Measurements from ENCODE around the gene TMIE.
"Not testable (repeated sequence)": the region's sequence is repeated elsewhere in the genome, so short reads cannot be mapped to it uniquely, and the experiment has no call there.

TMIE gene

GRCh38 chr3:46717447-46718231, 16.4 kb downstream of the TMIE start, which contains the start of gene PRSS50:
TSS of gene PRSS50 (minus strand) at chr3:46717869. CDS start at chr3:46717824, 45 bp downstream.
- in situ Hi-C loops (cut with MboI; ENCODE audit: low sequenced_read_pairs): loop anchor here (25.0 kb wide), 1 partner anchor 645 kb away; no protein-coding TSS in a partner anchor

- in situ Hi-C loops (cut with MboI; ENCODE audit: low sequenced_read_pairs): loop anchor here (25.0 kb wide), 1 partner anchor 643 kb away; no protein-coding TSS in a partner anchor
These were observed 17.9 kb downstream of the TMIE start for GRCh38 chr3:46719044-46719565.

GRCh38 chr3:46719735-46720271, 18.6 kb downstream of the TMIE start:
- in situ Hi-C loops (cut with MboI; ENCODE audit: low sequenced_read_pairs): loop anchor here (25.0 kb wide), 1 partner anchor 642 kb away; no protein-coding TSS in a partner anchor

DNA sequence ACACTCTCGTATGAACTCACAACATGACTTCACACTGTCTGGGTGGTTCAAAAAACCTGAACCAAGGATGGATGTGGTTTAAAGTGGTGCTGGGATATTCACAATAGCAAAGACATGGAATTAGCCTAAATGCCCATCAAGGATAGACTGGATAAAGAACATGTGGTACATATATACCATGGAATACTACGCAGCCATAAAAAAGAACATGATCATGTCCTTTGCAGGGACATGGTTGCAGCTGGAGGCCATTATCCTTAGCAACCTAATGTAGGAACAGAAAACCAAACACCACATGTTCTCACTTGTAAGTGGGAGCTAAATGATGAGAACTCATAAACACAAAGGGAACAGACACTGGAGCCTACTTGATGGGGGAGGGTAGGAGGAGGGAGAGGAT, 19.8 kb downstream of the TMIE start:
- in situ Hi-C loops (cut with MboI; ENCODE audit: low sequenced_read_pairs): loop anchor here (25.0 kb wide), 1 partner anchor 641 kb away; no protein-coding TSS in a partner anchor

GRCh38 chr3:46722443-46722842, 21.3 kb downstream of the TMIE start:
- in situ Hi-C loops (cut with MboI; ENCODE audit: low sequenced_read_pairs): loop anchor here (25.0 kb wide), 1 partner anchor 640 kb away; no protein-coding TSS in a partner anchor

DNA sequence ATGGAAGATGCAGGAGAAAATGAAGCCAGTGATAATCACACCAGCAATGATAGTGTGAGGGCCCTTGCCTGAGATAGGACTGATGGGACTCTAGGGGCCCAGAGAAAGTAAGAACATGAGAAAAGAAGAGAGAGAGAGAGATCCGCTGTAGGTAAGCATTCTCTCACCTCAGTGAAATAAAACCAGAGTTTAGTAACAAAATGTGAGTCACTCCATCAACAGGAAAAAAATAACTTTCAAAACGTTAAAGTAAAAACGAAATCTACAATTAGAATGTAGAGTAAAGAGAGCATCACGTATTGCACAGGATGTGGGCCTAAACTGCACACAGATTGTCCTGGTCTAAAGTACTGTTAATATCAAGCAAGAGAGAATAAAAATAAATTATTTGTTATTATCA, 23.2 kb downstream of the TMIE start:
- in situ Hi-C loops (cut with MboI; ENCODE audit: low sequenced_read_pairs): loop anchor here (25.0 kb wide), 1 partner anchor 638 kb away; no protein-coding TSS in a partner anchor

- in situ Hi-C loops (cut with MboI; ENCODE audit: low sequenced_read_pairs): no loop called here
These were observed 24.6 kb downstream of the TMIE start for GRCh38 chr3:46725621-46726314.

- in situ Hi-C loops (cut with MboI; ENCODE audit: low sequenced_read_pairs): no loop called here
These were observed 27.8 kb downstream of the TMIE start for GRCh38 chr3:46729038-46729437.

- in situ Hi-C loops (cut with MboI; ENCODE audit: low sequenced_read_pairs): no loop called here
These were observed 29.6 kb downstream of the TMIE start for GRCh38 chr3:46730819-46731218.

GRCh38 chr3:46731795-46732194, 30.6 kb downstream of the TMIE start:
- in situ Hi-C loops (cut with MboI; ENCODE audit: low sequenced_read_pairs): no loop called here

DNA sequence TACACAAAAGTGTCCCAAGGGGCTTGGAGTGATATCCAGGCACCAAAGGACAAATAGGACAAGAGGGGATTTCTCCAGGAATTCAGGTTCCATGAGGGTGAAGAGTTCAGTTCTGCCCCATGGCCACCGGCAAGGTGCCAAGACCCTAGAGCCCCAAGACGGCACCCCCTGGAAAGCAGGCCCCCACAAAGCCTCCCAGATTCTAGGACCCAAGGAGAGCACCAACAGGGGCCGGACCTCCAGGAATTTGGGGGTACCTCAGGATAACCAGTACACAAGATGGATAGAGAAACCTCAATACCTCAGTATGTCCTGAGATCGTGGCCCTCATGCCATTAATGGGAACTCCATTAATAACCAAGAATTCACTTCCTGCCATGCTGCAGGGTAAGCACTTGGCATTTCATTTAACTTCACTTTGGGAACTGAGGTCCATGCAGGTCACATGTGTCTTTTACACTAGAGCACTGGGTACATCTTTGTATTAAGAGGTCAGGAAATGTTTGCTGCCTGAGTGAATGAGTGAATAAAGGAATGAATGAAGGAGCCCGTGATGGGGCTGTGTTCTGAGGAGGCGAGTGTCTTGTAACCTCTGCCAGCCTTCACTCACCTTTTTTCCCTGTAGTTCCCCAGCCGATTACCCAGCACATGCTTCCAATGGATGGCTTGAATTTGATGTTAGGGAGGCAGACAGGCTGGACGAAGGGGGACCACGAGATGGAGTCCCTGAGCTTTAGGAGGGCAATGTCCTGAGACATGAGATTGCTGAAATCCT, 32.0 kb downstream of the TMIE start:
- in situ Hi-C loops (cut with MboI; ENCODE audit: low sequenced_read_pairs): no loop called here

DNA sequence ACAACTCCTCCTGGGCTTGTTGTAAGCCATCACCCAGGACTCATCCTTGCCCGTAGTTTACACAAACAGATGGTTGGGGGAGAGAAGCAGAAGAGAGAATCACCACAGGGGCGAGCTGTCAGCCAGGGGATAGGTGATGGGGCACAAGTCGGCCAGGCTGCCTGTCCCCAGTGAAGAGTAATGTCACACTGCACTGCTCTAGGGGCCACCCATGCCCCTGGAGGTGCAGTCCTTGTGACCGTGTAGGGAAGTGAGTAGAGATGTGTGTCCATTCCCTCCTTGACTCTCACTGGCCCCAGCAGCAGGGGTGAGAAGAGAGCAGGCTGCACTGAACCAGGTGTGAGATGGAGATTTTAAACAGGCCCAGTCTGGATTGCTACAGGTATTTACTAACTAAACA, 33.6 kb downstream of the TMIE start:
- in situ Hi-C loops (cut with MboI; ENCODE audit: low sequenced_read_pairs): no loop called here

DNA sequence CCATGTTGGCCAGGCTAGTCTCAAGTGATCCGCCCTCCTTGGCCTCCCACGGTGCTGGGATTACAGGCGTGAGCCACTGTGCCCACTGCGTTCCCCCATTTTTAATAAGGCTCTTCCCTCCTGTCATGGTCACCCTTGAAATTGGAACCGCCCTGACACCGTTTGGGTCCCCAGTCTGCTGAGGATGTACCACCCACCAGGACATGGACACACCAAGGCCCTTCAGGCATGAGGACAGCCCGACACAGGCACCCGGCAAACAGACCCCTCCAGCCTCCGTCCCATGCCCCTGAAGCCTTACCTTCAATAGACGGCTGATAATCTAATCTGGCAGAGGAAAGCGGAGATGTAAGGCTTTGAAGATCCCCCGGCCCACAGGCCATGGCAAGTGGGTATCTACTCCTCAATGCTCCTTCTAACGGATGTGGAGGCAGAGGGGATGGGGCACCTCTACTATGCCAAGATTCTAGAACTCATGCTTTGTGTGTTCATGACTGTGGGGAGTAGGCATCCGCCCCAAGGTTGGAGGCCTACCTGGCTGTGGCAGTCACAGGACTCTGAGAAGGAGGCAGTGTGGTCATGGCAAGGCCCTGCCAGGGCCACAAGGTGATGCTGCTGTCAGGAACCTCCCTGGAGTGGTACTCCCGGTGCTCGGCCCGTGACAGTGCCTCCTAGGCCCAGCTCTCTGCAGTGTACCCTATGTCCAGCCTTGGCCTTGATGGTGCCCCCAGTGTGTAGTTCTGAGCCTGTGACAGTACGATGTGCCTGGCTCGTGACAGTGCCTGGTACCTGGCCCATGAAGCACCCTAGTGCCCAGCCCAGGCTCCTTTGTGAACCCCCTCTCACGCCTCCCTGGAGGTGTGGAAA, 35.0 kb downstream of the TMIE start:
- in situ Hi-C loops (cut with MboI; ENCODE audit: low sequenced_read_pairs): no loop called here

GRCh38 chr3:46737329-46737731, 36.1 kb downstream of the TMIE start:
- in situ Hi-C loops (cut with MboI; ENCODE audit: low sequenced_read_pairs): no loop called here

GRCh38 chr3:46739565-46739964, 38.4 kb downstream of the TMIE start:
- in situ Hi-C loops (cut with MboI; ENCODE audit: low sequenced_read_pairs): not testable (repeated sequence)

GRCh38 chr3:46742992-46743585, 41.9 kb downstream of the TMIE start:
- in situ Hi-C loops (cut with MboI; ENCODE audit: low sequenced_read_pairs): no loop called here

DNA sequence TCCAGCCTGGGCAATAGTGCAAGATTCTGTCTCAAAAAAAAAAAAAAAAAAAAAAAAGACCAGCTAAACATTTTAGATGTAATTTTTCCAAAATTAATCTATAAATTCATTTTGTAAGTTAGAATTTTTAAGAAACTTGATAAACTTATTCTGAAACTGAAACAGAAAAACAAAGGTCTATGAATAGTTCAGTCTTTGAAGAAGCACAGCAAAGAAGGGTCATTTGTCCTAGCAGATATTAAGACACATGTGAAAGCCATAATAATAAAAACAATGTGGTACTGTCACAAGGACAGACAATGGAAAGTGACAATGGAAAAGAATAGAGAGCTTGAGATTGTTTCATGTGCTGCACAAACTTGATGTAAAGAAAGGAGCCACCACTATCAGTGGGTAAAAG, 45.5 kb downstream of the TMIE start:
- in situ Hi-C loops (cut with MboI; ENCODE audit: low sequenced_read_pairs): no loop called here

GRCh38 chr3:46748170-46748569, 47.0 kb downstream of the TMIE start:
- in situ Hi-C loops (cut with MboI; ENCODE audit: low sequenced_read_pairs): no loop called here

- in situ Hi-C loops (cut with MboI; ENCODE audit: low sequenced_read_pairs): no loop called here
These were observed 47.9 kb downstream of the TMIE start for GRCh38 chr3:46749129-46749528.

Measured in HL-60/S4 treated with retinoic acid at 250 ng/mL for 4 days and 3 days (cell line).